DMS79 treated with DMSO at 0.1 percent for 48 hours (cell line): ENCODE measurements around the gene CYRIA.

Source experiments
- DNase-seq: peaks from one replicate; lab custom pipeline; 2025; lab: John Stamatoyannopoulos, UW

The CYRIA gene

GRCh38 chr2:16650287-16651249, 15.1 kb downstream of the CYRIA start:
- DNase-seq, result no peak

- DNase-seq, result no peak
Measured at GRCh38 chr2:16649353-16650286, 16.0 kb downstream of the CYRIA start.

- DNase-seq, result no peak
Measured at GRCh38 chr2:16647992-16648617, 17.5 kb downstream of the CYRIA start.

GRCh38 chr2:16645775-16646559, 19.7 kb downstream of the CYRIA start:
- no peak for DNase-seq

- DNase-seq, result no peak
Measured at GRCh38 chr2:16645088-16645487, 20.5 kb downstream of the CYRIA start.

GRCh38 chr2:16644221-16644925, 21.3 kb downstream of the CYRIA start:
- no peak for DNase-seq

- no peak for DNase-seq
Measured at GRCh38 chr2:16643099-16643498, 22.5 kb downstream of the CYRIA start.

GRCh38 chr2:16642088-16642487, 23.5 kb downstream of the CYRIA start:
- DNase-seq, result no peak

- no peak for DNase-seq
Measured at GRCh38 chr2:16641509-16641908, 24.1 kb downstream of the CYRIA start.

GRCh38 chr2:16640867-16641266, 24.8 kb downstream of the CYRIA start:
- DNase-seq, result no peak

GRCh38 chr2:16640001-16640700, 25.5 kb downstream of the CYRIA start:
- no peak for DNase-seq

- DNase-seq, result peak; percentile 40
Measured at GRCh38 chr2:16639431-16639830, 26.2 kb downstream of the CYRIA start.

- peak; percentile 28 for DNase-seq
Measured at GRCh38 chr2:16638946-16639345, 26.7 kb downstream of the CYRIA start.

- DNase-seq, result no peak
Measured at GRCh38 chr2:16637304-16637703, 28.3 kb downstream of the CYRIA start.

- DNase-seq, result peak; percentile 33
Measured at GRCh38 chr2:16635791-16636699, 29.6 kb downstream of the CYRIA start.

GRCh38 chr2:16633621-16634430, 31.8 kb downstream of the CYRIA start:
- DNase-seq, result no peak

- DNase-seq, result no peak
Measured at GRCh38 chr2:16632598-16632997, 33.0 kb downstream of the CYRIA start.

- no peak for DNase-seq
Measured at GRCh38 chr2:16630463-16630862, 35.2 kb downstream of the CYRIA start.
